ENCODE measurements around the gene EIF5A2. TPM values are rescaled to one million over a fixed set of nuclear protein-coding genes. Genes with fewer than 3 reads are reported as not detected.

The EIF5A2 gene
- total and polyA plus RNA-seq, 10 of the 15 experiments (the other 5 are each of a cell fraction or from before 2014, with no cell fraction given) = 0.76 to 3.0 (median 2.2) TPM

DNA sequence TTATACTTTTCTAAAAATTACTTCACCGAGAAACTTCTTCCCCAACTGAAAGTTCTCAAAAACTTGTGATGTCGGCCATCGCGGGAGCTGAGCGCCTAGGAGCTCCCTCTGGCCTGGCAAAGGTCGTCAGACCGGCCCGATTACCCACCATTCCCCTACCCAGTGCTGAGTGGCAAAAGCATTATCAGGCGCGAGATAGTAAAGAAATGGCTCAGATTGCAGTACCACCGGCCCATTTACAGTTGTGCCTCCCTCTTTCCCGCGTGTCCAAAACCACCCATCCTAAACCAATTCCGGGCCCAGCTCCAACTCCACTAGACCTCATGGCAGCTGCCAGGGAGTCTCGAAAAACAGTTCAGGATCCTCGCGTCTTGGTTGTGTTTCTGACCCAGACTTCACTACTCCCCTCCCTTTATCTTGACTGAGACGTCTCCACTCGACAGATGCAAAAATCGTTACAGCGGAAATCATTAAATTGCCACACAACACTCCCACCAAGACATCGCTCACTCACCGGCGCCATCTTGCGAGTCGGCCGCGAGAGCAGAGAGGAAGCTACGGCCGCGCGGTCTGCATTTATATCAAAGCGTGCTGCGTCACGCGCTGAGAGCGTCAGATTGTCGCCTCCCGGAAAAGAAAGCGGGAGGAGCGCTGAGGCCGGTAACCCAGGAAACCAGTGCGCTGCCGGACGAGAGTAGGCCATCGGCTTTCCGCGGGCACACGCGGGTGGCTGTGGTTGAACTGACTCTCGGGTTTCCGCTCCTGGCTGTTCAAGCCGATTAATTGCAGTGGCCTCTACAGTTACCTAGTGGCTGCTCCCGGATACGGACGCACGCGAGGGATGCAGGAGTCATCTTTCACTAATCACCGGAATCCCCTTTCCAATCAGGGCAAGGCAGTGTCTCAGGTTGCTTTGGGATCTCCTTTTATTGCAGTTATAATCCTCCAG lies 38.5 kb downstream of the EIF5A2 start, which contains the start of gene RPL22L1 (continued):
- TF ChIP-seq RBBP5 (conservative IDR thresholded peaks at IDR 0.05) = no peak
- peak; percentile 94 for TF ChIP-seq CREB1 (IDR thresholded peaks at IDR 0.05; ENCODE audit: low read depth)
- no peak for TF ChIP-seq CUX1 (IDR thresholded peaks at IDR 0.05; ENCODE audit: insufficient replicate concordance, low read depth, low read length)
- 0 out of 2 replicates have a peak, but pooled peaks have one; percentile 79 for TF ChIP-seq SIN3A (IDR thresholded peaks at IDR 0.05; ENCODE audit: low read depth, low read length)
- peak; percentile 87; the same call in 1 of the 2 replicates for TF ChIP-seq PAX8 (IDR thresholded peaks at IDR 0.05)
- TF ChIP-seq JUND (IDR thresholded peaks at IDR 0.05; ENCODE audit: low read depth, low read length) = peak; percentile 33; the same call in 1 of the 2 replicates
- 0 out of 2 replicates have a peak, but pooled peaks have one; percentile 11 for TF ChIP-seq ZNF24 (IDR thresholded peaks at IDR 0.05)
- TF ChIP-seq NRF1 (conservative IDR thresholded peaks at IDR 0.05; ENCODE audit: low read depth, low read length) = peak; percentile 7; the same call in 1 of the 2 replicates
- TF ChIP-seq, protein P1, sequence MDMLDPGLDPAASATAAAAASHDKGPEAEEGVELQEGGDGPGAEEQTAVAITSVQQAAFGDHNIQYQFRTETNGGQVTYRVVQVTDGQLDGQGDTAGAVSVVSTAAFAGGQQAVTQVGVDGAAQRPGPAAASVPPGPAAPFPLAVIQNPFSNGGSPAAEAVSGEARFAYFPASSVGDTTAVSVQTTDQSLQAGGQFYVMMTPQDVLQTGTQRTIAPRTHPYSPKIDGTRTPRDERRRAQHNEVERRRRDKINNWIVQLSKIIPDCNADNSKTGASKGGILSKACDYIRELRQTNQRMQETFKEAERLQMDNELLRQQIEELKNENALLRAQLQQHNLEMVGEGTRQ (IDR thresholded peaks at IDR 0.05; ENCODE audit: borderline replicate concordance, low read depth, low read length) = peak; percentile 56; the same call in 1 of the 2 replicates
- TF ChIP-seq POLR2A (IDR thresholded peaks at IDR 0.05; ENCODE audit: low read depth, low read length) = peak; percentile 100
- TF ChIP-seq, protein P2, sequence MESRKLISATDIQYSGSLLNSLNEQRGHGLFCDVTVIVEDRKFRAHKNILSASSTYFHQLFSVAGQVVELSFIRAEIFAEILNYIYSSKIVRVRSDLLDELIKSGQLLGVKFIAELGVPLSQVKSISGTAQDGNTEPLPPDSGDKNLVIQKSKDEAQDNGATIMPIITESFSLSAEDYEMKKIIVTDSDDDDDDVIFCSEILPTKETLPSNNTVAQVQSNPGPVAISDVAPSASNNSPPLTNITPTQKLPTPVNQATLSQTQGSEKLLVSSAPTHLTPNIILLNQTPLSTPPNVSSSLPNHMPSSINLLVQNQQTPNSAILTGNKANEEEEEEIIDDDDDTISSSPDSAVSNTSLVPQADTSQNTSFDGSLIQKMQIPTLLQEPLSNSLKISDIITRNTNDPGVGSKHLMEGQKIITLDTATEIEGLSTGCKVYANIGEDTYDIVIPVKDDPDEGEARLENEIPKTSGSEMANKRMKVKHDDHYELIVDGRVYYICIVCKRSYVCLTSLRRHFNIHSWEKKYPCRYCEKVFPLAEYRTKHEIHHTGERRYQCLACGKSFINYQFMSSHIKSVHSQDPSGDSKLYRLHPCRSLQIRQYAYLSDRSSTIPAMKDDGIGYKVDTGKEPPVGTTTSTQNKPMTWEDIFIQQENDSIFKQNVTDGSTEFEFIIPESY (IDR thresholded peaks at IDR 0.05) = no peak
- TF ChIP-seq HDAC6 (IDR thresholded peaks at IDR 0.05; ENCODE audit: unreplicated experiment) = no peak
- peak; percentile 83 for TF ChIP-seq SMAD1 (IDR thresholded peaks at IDR 0.05; ENCODE audit: low read depth, partially characterized antibody)
- peak; percentile 52; the same call in 1 of the 2 replicates for TF ChIP-seq SPI1 (IDR thresholded peaks at IDR 0.05; ENCODE audit: borderline replicate concordance, insufficient read depth, low read depth, low read length)
- TF ChIP-seq TBL1XR1 (IDR thresholded peaks at IDR 0.05; ENCODE audit: low read depth, low read length) = 0 out of 2 replicates have a peak, but pooled peaks have one; percentile 9
- TF ChIP-seq ZSCAN29 (IDR thresholded peaks at IDR 0.05) = no peak
- peak; percentile 82 for TF ChIP-seq RUNX3 (IDR thresholded peaks at IDR 0.05; ENCODE audit: low read length)
- 0 out of 2 replicates have a peak, but pooled peaks have one; percentile 59 for TF ChIP-seq RCOR1 (conservative IDR thresholded peaks at IDR 0.05; ENCODE audit: low read depth, low read length)
- no peak; the same call in 1 of the 2 replicates for TF ChIP-seq ZBED1 (IDR thresholded peaks at IDR 0.05; ENCODE audit: borderline replicate concordance)
- TF ChIP-seq SMARCA5 (IDR thresholded peaks at IDR 0.05) = peak; percentile 29
- peak; percentile 62; the same call in 1 of the 2 replicates for TF ChIP-seq RFX5 (IDR thresholded peaks at IDR 0.05; ENCODE audit: low read depth, low read length)
- TF ChIP-seq, protein P3, sequence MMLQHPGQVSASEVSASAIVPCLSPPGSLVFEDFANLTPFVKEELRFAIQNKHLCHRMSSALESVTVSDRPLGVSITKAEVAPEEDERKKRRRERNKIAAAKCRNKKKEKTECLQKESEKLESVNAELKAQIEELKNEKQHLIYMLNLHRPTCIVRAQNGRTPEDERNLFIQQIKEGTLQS (IDR thresholded peaks at IDR 0.05; ENCODE audit: borderline replicate concordance, extremely low read depth, low read depth, low read length) = no peak
